HG03135 (cell line): Measurements from ENCODE around the gene BSDC1.

Experiments used
- ATAC-seq: cut with Tn5 transposase; IDR thresholded peaks from one replicate; pipeline ENCODE4 v1.9.1; 2021; ENCODE audit warnings: mild to moderate bottlenecking, moderate library complexity; ENCODE audit not compliant: unreplicated experiment

The BSDC1 gene

DNA sequence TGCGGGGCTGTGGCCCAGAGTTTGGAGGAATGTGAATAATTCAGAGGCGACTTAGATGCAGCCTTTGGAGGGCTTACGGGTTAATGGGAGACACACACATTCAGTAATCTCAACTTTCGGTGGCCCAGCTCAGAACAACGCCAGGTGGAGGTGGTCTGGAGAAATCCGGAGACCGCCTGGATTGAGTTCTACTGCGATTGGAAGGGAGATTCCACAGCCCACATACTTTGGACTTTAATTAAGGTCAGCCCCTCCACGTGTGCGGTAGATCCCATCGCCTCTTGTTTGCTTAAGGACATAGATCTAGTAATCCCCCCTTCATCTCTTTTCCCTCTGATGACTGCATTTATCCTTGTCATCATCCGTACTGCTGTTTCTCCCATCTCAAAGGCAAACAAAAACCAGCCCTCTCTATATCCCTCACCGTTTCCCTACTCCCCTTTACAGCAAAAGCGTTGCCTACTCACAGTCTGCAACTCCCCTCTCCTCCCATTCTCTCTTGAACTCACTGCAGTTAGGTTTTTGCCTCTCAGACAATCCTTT is 720 bp upstream of the BSDC1 start:
- ATAC-seq: peak; percentile 3

DNA sequence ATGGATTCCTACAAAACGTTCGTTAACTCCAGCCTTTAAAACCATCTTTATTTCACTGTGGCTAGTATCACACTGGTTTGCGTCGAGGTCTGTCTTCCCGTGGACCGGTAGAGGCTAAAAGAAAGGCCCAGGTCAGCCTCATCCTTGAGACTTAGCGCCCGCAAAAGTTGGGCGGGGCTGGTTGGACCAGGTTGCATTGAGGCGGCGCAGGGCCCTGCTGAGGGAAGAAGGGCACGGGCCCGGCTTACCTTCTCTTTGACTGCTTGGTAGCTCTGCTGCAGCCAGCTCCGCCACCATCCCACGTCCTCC is 455 bp downstream of the BSDC1 start:
- ATAC-seq: peak; percentile 14

DNA sequence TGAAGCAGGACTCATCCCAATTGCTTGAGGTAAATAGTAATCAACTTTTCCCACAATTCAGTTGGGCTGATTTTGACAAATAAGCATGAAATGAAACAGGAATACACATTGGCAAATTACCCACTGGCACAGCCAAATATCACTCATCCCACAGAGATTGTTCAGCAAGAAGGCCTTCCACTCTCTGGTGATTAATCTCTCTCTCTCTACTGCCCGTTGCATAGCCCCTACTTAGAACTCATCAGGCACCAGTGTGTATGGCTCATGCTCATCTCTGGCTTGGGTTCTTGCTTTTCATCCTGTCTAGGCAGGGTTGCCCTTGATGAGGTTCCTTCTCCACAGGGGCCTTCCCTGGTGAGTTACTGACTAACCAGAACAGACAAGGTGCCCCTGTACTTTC is 1.1 kb downstream of the BSDC1 start:
- ATAC-seq: no peak

DNA sequence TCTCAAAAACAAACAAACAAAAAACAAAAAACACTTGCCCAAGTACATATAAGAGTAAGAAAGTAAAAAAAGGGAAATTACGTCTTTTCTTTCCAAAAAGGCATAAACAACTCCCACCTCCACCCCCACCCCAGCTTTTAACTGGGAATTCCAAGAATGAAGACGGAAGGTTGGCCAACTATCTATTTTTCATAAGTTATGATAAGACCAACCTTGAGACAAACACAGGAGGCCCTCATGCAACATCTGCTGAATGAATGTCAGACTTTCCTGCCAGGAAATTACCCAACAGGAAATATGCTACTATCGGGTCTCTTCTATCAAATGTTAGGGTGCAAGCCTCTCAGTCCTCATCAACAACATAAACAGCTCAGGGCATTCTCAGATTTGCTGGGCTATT is 1.9 kb downstream of the BSDC1 start:
- ATAC-seq: no peak

DNA sequence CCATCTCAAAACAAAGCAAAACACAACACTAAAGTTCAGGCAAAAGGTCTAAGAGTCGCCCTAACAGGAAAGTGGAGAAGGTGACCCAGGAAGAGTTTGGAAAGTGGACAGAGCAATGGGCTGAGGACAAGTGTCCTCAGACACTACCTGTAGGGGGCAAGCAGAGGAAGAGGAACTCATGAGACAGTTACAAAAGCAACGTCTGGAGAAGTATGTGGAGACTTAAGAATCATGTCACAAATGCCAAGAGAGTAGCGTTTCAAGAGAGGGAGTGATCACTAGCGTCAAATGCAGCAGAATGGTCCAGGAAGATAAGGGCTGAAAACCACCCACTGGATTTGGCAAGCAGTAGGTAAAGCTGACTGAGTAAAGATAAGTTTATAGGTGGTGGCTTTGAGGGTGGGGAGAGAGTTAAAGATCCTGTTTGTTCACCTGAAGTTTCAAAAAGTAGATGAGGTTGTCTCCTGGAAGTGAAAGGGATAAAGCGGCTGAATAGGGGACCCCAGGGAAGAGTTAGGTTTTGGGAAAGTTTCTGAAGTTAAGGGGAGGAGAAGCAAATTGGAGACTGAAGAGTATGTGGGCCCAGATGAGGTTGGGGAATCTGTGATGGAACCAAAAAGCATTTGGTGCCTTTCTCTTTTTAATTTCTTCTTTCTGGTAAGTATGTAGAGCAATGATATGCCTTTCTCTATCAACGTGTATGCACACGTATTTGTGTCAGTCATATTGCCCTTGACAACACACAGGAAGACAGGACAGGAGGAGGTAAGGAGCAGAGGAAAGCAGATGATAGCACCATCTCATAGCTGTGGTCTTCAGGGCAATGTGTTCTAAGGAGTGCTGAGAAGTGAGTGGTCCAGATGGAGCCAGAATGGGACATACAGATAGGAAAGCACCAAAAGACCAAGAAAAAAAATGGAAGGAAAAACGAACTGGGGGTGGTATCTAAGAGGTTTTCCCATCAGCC is 3.1 kb downstream of the BSDC1 start:
- no peak for ATAC-seq

DNA sequence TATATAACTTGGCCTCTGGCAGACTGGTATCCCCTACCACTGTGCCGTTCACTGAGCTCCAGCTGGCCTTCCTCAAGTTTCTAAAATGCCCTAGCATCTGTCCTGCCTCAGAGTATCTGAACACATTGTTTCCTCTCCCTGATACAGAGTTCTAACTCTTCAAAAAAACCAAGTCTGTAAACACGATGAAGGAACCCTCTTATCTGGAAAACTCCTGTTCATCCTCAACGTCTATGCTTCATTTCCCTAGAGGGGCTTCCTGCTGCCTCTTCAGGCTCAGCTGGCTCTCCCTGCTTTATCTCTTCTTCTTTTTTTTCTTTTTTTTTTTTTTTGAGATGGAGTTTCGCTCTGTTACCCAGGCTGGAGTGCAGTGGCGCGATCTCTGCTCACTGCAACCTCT is 5.6 kb downstream of the BSDC1 start:
- ATAC-seq: no peak

DNA sequence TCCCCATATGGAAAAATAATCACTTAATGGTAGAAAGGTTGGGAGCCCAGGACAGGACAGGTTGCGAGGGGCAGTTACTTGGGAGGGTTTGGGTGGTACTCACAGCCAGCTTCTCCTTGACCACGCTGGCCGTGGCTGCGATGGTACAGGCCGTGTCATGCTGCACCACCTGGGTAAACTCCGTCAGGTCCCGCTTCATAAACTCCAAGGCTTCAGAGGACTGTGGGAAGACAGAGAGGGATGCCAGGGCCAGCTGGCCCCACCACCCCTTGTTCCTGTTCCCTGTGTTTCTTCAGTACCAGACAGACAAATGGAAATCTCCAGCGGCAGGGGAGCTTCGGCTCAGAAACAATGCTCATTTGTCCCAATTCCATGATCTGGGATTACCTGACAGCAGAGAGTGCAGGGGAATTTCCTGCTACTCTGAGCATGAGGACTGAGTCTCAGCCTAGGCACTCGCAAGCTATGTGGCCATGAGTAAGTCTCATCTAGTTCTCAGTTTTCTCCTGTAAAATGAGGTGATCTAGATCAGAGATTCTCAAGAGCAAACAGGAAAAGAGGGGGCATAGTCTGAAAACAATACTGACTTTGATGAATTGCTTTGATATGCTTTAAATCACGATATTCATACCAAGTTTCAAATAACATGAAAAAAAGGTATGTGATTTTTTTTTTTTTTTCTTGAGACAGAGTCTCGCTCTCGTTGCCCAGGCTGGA is 7.4 kb downstream of the BSDC1 start:
- no peak for ATAC-seq

DNA sequence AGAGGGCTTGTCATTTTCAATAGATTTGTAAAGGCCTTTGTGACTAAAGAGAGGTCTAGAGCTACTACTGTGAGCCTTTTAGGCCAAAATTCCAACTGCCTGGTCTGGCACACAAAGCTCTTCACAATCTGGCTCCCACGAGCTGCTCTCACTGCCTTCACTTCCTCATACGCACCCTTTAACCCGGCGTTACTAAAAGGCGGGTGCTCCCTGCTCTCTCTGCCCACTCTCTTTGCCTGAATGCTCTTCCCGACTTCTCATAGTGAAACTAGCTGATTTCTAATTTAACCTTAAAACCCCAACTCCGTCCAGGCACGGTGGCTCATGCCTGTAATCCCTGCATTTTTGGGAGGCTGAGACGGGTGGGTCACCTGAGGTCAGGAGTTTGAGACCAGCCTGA is 14.2 kb downstream of the BSDC1 start:
- ATAC-seq: no peak

DNA sequence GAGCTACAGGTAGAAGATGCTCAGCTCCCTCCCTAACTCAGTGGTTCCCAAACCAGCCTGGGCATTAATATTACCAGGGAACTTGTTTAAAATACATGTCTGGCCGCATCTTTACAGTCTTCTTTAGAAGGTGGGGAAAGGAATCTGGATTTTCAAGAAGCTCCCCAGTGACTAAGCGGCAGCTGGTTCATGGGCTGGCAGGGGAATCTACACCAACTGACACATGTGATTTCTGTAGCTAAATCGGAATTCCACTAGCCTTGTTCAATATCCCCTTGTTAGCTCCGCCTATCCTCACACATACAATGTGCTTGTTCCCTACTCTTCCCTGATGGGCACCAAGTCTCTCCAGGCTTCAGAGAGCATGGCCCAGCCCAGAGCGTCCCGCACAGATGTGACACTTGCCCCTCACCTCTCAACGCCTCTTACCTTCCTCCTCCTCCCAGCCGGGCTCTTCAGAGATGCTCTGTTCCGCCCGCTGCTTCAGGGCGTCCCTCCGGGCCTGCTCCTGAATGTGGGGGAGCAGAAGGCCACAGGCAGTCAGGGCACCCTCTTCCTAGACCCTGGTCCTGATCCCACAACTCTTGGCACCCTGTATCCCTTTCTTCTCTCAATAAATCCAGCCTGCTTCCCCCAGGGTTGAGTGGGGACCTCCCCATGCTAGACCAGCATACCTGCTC is 16.6 kb downstream of the BSDC1 start:
- no peak for ATAC-seq

DNA sequence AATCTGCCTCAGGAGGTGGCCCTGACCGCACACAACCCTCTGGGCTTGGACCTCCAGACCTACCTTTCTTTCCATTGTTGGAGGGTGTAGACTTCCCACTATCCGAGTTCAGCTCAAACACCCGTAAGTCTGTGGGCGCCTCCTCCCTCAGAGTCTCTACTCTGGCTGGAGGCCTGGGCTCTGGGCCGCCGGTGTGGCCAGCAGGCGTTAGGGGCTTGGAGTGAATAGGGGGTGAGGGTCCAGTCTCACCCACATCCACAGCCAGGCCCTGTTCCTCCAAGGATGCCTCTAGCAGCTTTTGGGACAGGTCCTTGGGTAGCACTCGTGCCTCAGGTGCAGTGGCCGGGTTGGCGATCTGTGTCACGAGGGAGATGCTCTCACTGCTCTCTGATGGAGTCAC is 18.0 kb downstream of the BSDC1 start:
- no peak for ATAC-seq

DNA sequence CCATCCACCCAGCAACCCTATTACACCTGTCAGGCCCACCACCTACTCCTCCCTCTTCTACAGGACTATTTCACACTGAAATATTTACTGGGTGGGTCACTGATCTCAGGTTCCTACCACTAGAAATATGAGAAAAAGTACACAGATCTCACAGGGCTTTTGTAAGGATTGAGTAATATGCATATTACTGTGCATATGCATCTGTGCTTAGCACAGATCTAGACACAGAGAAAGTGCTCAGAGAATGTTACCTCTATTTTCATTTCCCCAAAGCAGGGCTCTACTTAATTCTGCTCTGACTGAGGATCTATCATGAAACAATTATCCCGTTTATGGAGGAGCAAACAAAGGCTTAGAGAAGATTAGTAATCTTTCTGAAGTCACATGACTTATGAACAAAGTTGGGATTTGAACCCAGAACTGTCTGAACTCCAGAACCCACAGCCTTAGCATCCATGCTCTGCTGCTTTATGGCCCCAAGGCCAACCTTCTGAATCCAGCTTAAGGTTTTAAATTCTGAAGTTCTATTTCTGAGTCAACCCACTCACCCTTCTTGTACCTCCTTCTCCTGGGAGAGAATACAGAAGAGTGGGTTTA is 20.1 kb downstream of the BSDC1 start:
- ATAC-seq: no peak

DNA sequence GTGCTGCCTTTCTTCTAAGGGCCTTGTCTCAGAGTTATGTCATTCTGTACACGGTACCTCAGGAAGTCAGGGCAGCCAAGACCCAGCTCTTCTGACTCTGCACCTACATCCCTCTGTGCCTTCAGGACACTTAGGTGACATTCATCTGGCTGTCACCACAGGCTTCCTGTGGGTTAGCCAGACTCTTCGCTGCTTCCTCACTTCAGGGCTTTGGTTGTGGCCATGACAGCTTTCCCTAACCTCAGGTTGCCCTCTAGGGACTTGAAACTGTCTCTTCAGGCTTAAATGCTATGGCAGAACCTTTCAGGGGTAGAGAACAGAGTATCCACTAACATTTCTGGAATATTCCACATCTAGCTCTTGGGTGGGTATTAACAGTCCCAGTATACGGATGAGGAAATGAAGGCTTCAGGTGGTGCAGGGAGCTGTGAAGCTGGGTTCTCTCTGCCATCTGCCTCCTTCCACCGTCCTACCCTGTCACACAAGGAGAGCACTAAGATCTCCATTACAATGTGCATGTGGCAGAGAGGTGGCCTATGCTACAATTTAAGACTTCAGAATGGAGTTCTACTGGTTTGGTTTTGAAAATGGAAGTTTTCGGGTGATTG is 22.0 kb downstream of the BSDC1 start:
- ATAC-seq: no peak

DNA sequence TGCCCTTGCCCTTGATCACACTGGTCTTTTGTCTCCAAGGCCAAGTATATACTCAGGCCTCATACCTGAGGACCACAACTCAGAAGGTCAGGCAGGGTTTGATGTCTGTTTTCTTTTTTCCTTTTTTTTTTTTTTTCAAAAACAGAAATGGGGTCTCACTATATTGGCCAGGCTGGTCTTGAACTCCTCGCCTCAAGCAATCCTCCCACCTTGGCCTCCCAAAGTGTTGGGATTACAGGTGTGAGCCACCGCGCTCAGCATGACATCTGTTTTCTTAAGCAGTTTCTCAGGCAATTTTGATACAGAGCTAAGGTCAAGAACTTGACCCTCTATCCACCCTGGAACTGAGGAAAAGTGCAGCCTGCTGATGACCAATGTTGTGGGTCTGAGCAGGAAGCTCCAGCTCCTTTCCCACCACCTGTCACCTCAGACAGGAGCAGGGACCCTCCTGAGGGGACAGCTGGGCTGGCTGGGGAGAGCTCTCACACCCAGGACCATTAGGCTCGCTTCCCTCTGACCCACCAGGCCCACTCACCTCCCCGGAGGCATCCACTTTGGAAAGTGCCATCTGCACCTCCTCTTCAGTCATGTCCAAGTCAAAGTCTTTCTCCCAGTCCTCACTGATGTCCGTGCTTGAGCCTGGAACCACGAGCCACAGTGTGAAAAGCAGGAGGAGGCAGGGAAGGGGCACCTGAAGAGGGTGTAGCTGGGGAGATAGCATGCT is 26.2 kb downstream of the BSDC1 start:
- no peak for ATAC-seq

DNA sequence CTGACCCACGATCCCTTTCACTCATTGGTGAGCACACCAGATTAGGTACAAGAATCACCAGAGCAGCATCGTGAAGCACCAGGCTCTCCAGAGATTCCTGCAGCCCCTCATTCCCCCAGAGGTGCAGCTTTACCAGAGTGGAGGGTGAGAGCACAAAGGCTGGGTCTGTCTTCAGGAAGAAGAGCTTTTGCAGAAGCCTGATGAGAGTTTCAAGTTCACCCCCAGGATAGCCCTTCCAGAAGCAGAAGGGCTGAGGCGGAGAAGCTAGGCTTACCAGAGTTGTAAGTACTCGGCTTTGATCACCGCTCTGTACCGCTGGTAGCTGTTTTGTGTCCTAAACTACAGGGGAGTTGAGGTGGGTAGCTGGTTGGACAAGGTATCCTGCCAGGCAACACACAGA is 28.8 kb downstream of the BSDC1 start:
- ATAC-seq: no peak

DNA sequence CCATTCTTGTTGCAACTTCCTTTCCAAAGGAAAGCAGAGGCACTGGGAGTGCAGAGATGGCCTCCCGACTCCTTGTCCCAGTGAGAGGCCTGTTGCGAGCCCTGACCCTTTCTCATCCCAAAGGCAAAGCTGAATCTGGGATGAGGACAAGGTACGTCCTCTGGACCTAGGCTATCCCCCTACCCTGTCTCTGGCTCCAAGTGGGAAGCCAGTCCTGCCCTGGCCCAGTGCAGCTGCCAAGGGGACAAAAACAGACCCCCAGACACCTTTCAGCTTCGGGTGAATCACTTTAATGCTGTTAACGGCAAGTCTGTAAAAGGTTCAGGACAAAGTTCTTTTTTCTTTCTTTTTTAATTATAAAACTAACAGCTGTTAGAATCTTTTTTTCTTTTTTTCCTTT is 29.4 kb downstream of the BSDC1 start:
- no peak for ATAC-seq

DNA sequence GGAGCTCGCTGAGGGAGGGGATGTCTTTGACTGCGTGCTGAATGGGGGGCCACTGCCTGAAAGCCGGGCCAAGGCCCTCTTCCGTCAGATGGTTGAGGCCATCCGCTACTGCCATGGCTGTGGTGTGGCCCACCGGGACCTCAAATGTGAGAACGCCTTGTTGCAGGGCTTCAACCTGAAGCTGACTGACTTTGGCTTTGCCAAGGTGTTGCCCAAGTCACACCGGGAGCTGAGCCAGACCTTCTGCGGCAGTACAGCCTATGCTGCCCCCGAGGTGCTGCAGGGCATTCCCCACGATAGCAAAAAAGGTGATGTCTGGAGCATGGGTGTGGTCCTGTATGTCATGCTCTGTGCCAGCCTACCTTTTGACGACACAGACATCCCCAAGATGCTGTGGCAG is 30.5 kb downstream of the BSDC1 start:
- no peak for ATAC-seq

DNA sequence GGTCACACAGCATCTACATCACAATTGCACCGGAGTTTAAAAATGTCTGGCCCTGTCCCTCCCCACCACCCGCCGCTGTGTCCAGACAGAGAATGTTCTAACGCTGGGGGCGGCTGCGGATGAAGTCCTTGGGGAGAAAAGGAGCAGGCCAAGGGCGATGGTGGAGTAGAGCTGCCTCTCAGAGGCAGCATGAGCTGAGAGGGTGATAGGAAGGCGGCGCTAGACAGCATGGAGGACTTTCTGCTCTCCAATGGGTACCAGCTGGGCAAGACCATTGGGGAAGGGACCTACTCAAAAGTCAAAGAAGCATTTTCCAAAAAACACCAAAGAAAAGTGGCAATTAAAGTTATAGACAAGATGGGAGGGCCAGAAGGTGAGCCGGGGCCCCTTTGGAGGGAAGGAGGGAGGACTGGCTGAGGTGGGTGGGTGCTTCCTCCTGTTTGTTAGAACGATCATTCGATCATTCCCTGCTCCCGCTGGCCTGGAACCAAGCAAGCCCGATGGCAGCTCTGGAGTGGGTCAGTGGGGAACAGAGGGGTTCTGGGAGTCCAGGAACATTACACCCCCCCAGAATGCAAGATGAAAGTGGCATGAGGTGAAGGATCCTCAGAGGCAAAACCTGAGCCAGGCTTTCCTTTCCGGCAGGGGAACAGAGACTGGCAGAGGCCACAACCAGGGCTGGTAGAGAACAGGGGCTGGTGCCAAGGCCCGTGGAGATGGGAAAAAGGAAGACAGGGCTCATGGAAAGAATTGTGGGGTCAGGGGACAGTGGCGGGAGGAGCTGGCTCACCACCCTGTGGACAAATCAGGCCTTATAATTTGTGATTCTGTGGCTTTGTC is 31.5 kb downstream of the BSDC1 start, which contains the start of the genes FAM229A and TSSK3:
TSS of gene FAM229A (minus strand) at position 12 of the 840 bp plus-strand sequence. CDS start 394 bp downstream, outside the sequence.
TSS of gene TSSK3 (plus strand) at position 66 of the 840 bp plus-strand sequence. CDS start at position 229, 163 bp downstream.
- ATAC-seq: no peak

DNA sequence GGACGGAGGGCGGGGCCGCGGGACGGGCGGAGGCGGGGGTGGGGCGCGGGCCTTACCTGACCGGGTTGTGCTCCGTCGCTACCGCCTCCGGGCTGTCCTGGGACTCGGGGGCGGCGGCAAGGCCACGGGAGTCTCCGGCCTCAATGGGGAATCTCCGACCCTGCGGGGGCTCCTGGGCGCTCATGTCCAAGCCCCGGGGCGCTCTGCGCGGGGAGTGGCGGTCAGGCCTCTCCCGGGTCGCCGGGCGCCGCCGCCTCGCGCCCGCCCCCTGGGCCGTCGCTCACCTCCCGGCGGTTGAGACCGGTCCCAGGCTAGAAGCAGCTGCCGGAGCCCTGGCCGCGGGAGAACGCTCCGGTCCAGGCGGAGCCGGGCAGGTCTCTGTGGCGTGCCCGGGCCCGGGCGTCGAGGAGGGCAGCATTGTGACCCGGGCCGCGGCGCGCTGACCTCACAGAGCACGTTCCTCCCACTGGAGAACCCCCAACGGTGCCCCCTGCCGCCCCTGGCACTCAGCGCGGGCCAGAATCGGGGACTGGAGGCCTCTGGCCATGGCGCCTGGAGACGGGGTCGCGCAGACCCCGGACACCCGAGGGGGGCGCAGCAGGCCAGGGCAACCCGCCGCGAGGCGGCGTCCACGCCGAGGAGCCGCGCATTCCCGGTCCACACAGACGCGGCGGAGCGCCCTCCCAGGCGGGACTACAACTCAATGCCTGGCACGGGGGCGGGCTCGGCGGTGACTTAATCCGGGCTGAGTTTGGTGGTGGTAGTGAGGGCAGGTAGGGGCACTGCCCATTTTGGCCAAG is 32.4 kb downstream of the BSDC1 start:
- ATAC-seq: no peak
